Stomach (tissue), 9 donors: ENCODE measurements around the gene TMA7. TPM values are rescaled to one million over a fixed set of nuclear protein-coding genes. Genes with fewer than 3 reads are reported as not detected.
"Not testable (repeated sequence)": the region's sequence is repeated elsewhere in the genome, so short reads cannot be mapped to it uniquely, and the experiment has no call there.

ENCODE experiments used
- DNase-seq, 2 donors: peaks; one replicate each; pipeline versions ENCODE4 v3.0.0 to v3.0.0-alpha.2; 2013 to 2019
- H3K27ac ChIP-seq, 5 donors: fragments of 200-600 bp in 4 of 5; sonication (generic) in 4 of 5; one replicate each; pipeline ENCODE4 v1.5.1; 2013 to 2019; ENCODE audit warnings: mild to moderate bottlenecking in 1 of 5, moderate library complexity in 1 of 5
- H3K27me3 ChIP-seq, 3 donors: fragments of 200-600 bp; sonication (generic); one replicate each; pipeline ENCODE4 v1.5.1; 2017 to 2019; ENCODE audit warnings: mixed run types in 1 of 3
- H3K36me3 ChIP-seq, 4 donors: fragments of 200-600 bp; sonication (generic); 1 replicate in 3 of 4; 2 replicates in 1 of 4; pipeline ENCODE4 v1.5.1; 2016 to 2019
- H3K4me1 ChIP-seq, 4 donors: fragments of 200-600 bp; sonication (generic); one replicate each; pipeline ENCODE4 v1.5.1; 2016 to 2019
- H3K4me3 ChIP-seq, 4 donors: fragments of 200-600 bp; sonication (generic) in 3 of 4; one replicate each; pipeline ENCODE4 v1.5.1; 2016 to 2019; ENCODE audit warnings: mild to moderate bottlenecking in 1 of 4
- H3K9me3 ChIP-seq, 4 donors: fragments of 200-600 bp; sonication (generic); one replicate each; pipeline ENCODE4 v1.5.1; 2016 to 2019
- CTCF ChIP-seq, 7 experiments: fragments of 450-650 bp in 4 of 7; fragments of 200-600 bp in 3 of 7; sonication (generic) in 3 of 7; IDR thresholded peaks; one replicate each; pipeline ENCODE4 v1.5.1; 2016 to 2019; ENCODE audit warnings: antibody characterized with exemption in 7 of 7, control low read depth in 2 of 7, mild to moderate bottlenecking in 1 of 7
- EP300 ChIP-seq: sonication (generic); formaldehyde crosslinking; IDR thresholded peaks from one replicate; pipeline ENCODE4 v1.6.1; 2017; ENCODE audit warnings: antibody characterized with exemption
- POLR2A ChIP-seq, 4 donors: fragments of 450-650 bp; IDR thresholded peaks; one replicate each; pipeline ENCODE4 v1.6.1; 2016; ENCODE audit warnings: antibody characterized with exemption in 4 of 4, control low read depth in 2 of 4, mild to moderate bottlenecking in 1 of 4, moderate library complexity in 1 of 4
- POLR2AphosphoS5 ChIP-seq, 3 donors: sonication (generic); formaldehyde crosslinking; IDR thresholded peaks; one replicate each; pipeline ENCODE4 v1.6.1; 2016; ENCODE audit warnings: antibody characterized with exemption in 3 of 3
- WGBS, 5 donors: extraction: QIAGEN DNeasy Blood & Tissue Kit in 3 of 5; methylation state at CpG; one replicate each; pipeline versions ENCODE4 v1.1.5 to v1.1.7; 2013 to 2018; 5-methylcytosine and 5-hydroxymethylcytosine counted together
- intact Hi-C: fragments of 100-400 bp; cut with DNase I; formaldehyde crosslinking; loops from one replicate; pipeline ENCODE4 v1.15.1; 2023; ENCODE audit warnings: low total_unique reads
- polyA plus RNA-seq, 3 donors: library from polyadenylated mRNA; stranded (reverse); fragments of 200-250 nt; gene quantifications; one replicate each; pipeline ENCODE4 v1.2.3, GENCODE V29; 2013
- total RNA-seq, 5 donors: library from RNA; depleted of rRNA; stranded (reverse); fragments of >200 nt; gene quantifications; one replicate each; pipeline versions ENCODE4 v1.1.0 to v1.2.3, GENCODE V29; 2014 to 2016
- donor health status: healthy with polysubstance abuse.
- donor health status: Bipolar disorder and iron deficiency.
- donor health status: healthy.

TMA7 gene
- total and polyA plus RNA-seq, 8 donors: 107 to 702 (median 266) TPM

- Histone ChIP-seq H3K27ac (peak overlapping the region; percentile 36 to 100 (median 100)), H3K9me3 (no peaks in the 10 kb centered on the region), H3K4me1 (peaks cover 52 to 81% (median 75%) of the 10 kb centered on the region in 4 donors), H3K36me3 (peaks cover 30 to 40% (median 33%) of the 10 kb centered on the region in 4 donors), H3K4me3 (peak overlapping the region in 2 of 4 donors; percentile 8 to 60), H3K27me3 (no peaks in the 10 kb centered on the region)
- TF ChIP-seq EP300 (no peak), POLR2A (IDR thresholded peaks at IDR 0.05) (no peak), POLR2AphosphoS5 (IDR thresholded peaks at IDR 0.05) (no peak), CTCF (IDR thresholded peaks at IDR 0.05) (no peak)
- intact Hi-C loops: no loop called here
- peak in 1 of 2 donors; percentile 10 for DNase-seq
- WGBS, 5 donors: 18 to 63% (median 32%) methylated on average over 1 of the region's 1 CpG; no CpG with 5 or more reads in 1 of the 5 donors
These were observed 30.2 kb downstream of the TMA7 start for GRCh38 chr3:48470286-48470685.

GRCh38 chr3:48472673-48472922, 32.5 kb downstream of the TMA7 start:
- 0% methylated on average over 5 of the region's 5 CpGs for WGBS, 5 donors
- Histone ChIP-seq H3K27me3 (no peaks in the 10 kb centered on the region), H3K4me3 (peak overlapping the region; percentile 52 to 73 (median 60)), H3K27ac (peak overlapping the region; percentile 89 to 100 (median 95)), H3K36me3 (peaks cover 21 to 53% (median 37%) of the 10 kb centered on the region in 4 donors), H3K4me1 (peaks cover 34 to 58% (median 57%) of the 10 kb centered on the region in 4 donors), H3K9me3 (no peaks in the 10 kb centered on the region)
- intact Hi-C loops: no loop called here
- no peak for DNase-seq
- no peak for TF ChIP-seq POLR2AphosphoS5 (IDR thresholded peaks at IDR 0.05)
- TF ChIP-seq POLR2A (IDR thresholded peaks at IDR 0.05): no peak
- TF ChIP-seq CTCF (IDR thresholded peaks at IDR 0.05): no peak
- no peak for TF ChIP-seq EP300

GRCh38 chr3:48472923-48473616, 33.0 kb downstream of the TMA7 start:
- WGBS, 5 donors: 1 to 3% (median 2%) methylated on average over 17 of the region's 17 CpGs
- TF ChIP-seq CTCF (IDR thresholded peaks at IDR 0.05) (peak in 2 of 7 experiments; percentile 17 to 37), POLR2A (IDR thresholded peaks at IDR 0.05) (peak in 1 of 4 donors; percentile 55), EP300 (no peak), POLR2AphosphoS5 (IDR thresholded peaks at IDR 0.05) (peak; percentile 82 to 88 (median 87))
- Histone ChIP-seq H3K4me3 (peak overlapping the region; percentile 52 to 73 (median 60)), H3K36me3 (peaks cover 16 to 53% (median 37%) of the 10 kb centered on the region in 4 donors), H3K9me3 (no peaks in the 10 kb centered on the region), H3K27me3 (no peaks in the 10 kb centered on the region), H3K4me1 (peaks cover 30 to 53% (median 52%) of the 10 kb centered on the region in 4 donors), H3K27ac (peak overlapping the region; percentile 89 to 100 (median 95))
- DNase-seq: peak; percentile 94 to 97
- intact Hi-C loops: no loop called here

- no peaks in the 10 kb centered on the region for H3K27me3 ChIP-seq
- DNase-seq: no peak
- no peak for TF ChIP-seq POLR2AphosphoS5 (IDR thresholded peaks at IDR 0.05)
- peaks cover 11 to 53% (median 36%) of the 10 kb centered on the region in 4 donors for H3K36me3 ChIP-seq
- peak overlapping the region; percentile 89 to 100 (median 95) for H3K27ac ChIP-seq
- peaks cover 24 to 48% (median 47%) of the 10 kb centered on the region in 4 donors for H3K4me1 ChIP-seq
- 68 to 78% (median 71%) methylated on average over 5 of the region's 5 CpGs for WGBS, 5 donors
- peak overlapping the region in 2 of 4 donors; percentile 52 to 60 for H3K4me3 ChIP-seq
- intact Hi-C loops: no loop called here
- H3K9me3 ChIP-seq: no peaks in the 10 kb centered on the region
These were observed 33.5 kb downstream of the TMA7 start for GRCh38 chr3:48473617-48473952.

GRCh38 chr3:48474031-48474430, 34.0 kb downstream of the TMA7 start:
- H3K4me3 ChIP-seq, DNase-seq, H3K9me3 ChIP-seq, H3K27me3 ChIP-seq, intact Hi-C loops: not testable (repeated sequence)
- WGBS, 5 donors: 90 to 97% (median 94%) methylated on average over 4 of the region's 4 CpGs
- Histone ChIP-seq H3K27ac (peak overlapping the region in 4 of 5 donors; percentile 92 to 100 (median 96)), H3K4me1 (peaks cover 21 to 44% (median 42%) of the 10 kb centered on the region in 4 donors), H3K36me3 (peaks cover 7 to 53% (median 36%) of the 10 kb centered on the region in 4 donors)
